K562 (cell line): ENCODE measurements around the gene OARD1. TPM values are rescaled to one million over a fixed set of nuclear protein-coding genes. Genes with fewer than 3 reads are reported as not detected.

Source experiments
- CREM ChIP-seq: IDR thresholded peaks from 2 replicates; pipeline ENCODE4 v1.6.1; 2014; ENCODE audit warnings: antibody characterized with exemption, low read depth
- ETS2 ChIP-seq: IDR thresholded peaks from 2 replicates; pipeline ENCODE4 v1.6.1; 2016; ENCODE audit warnings: borderline replicate concordance, missing genetic modification characterization, mild to moderate bottlenecking, moderate library complexity, missing compliant biosample characterization; ENCODE audit not compliant: poor library complexity, severe bottlenecking
- HLTF ChIP-seq: fragments of 450-650 bp; IDR thresholded peaks from 2 replicates; pipeline ENCODE4 v1.6.1; 2016
- MAZ ChIP-seq, 2 experiments: fragments of 450-650 bp in 1 of 2; sonication (generic) in 1 of 2; formaldehyde crosslinking; IDR thresholded peaks in 1 of 2; conservative IDR thresholded peaks in 1 of 2; 2 replicates each; pipeline versions ENCODE4 v1.4.0 to v1.5.0; 2020; ENCODE audit warnings: mild to moderate bottlenecking in 1 of 2, missing genetic modification reagents in 1 of 2
- MCM5 ChIP-seq: fragments of 450-650 bp; IDR thresholded peaks from 2 replicates; pipeline ENCODE4 v1.6.1; 2016; ENCODE audit warnings: low read depth
- NCOA6 ChIP-seq: fragments of 450-650 bp; IDR thresholded peaks from 2 replicates; pipeline ENCODE4 v1.6.1; 2017; ENCODE audit warnings: mild to moderate bottlenecking
- ZNF699 ChIP-seq: fragments of 250-450 bp; sonication (Bioruptor Pico); IDR thresholded peaks from 2 replicates; pipeline ENCODE4 v1.8.0; 2021; ENCODE audit warnings: mild to moderate bottlenecking, moderate library complexity; ENCODE audit not compliant: insufficient replicate concordance
- ZSCAN32 ChIP-seq: fragments of 450-650 bp; formaldehyde crosslinking; IDR thresholded peaks from 2 replicates; pipeline ENCODE4 v1.4.0; 2020; ENCODE audit warnings: mild to moderate bottlenecking, moderate library complexity
- polyA plus RNA-seq, 8 experiments: library from polyadenylated mRNA; depleted of rRNA in 4 of 8; stranded (reverse) in 5 of 8; unstranded in 3 of 8; fragments of >200 nt; fragmentation: Nextera tagmentation in 2 of 8; fragmentation: Illumina TruSeq in 1 of 8; extraction: Ambion mirVana in 2 of 8; extraction: Trizol in 1 of 8; gene quantifications; 2 replicates each; pipeline versions ENCODE4 v1.2.1 to v1.2.3, GENCODE V29; 2011 to 2014; ENCODE audit warnings: inconsistent platforms in 1 of 8, missing spikeins in 1 of 8
- total RNA-seq, 7 experiments: library from RNA; depleted of rRNA in 6 of 7; stranded (reverse); fragments of >200 nt in 6 of 7; fragmentation: Illumina TruSeq in 2 of 7; extraction: Trizol in 2 of 7; gene quantifications; 2 replicates each; pipeline versions ENCODE4 v1.2.1 to v1.2.3, GENCODE V29; 2011 to 2021; ENCODE audit warnings: low replicate concordance in 1 of 7
- TF ChIP-seq, protein P1 (sequence below): sonication (generic); formaldehyde crosslinking; IDR thresholded peaks from 2 replicates; pipeline ENCODE4 v1.8.0; 2023; ENCODE audit warnings: mild to moderate bottlenecking, missing genetic modification reagents
- TF ChIP-seq, protein P2 (sequence below), 2 experiments: fragments of 450-650 bp; IDR thresholded peaks; 2 replicates each; pipeline ENCODE4 v1.6.1; 2016; ENCODE audit warnings: mild to moderate bottlenecking in 2 of 2, borderline replicate concordance in 1 of 2, low read depth in 1 of 2, moderate library complexity in 1 of 2

The OARD1 gene
- total and polyA plus RNA-seq, 9 of the 15 experiments (the other 6 are each of a cell fraction or from before 2014, with no cell fraction given) = 43.4 to 88.3 (median 61.1) TPM

DNA sequence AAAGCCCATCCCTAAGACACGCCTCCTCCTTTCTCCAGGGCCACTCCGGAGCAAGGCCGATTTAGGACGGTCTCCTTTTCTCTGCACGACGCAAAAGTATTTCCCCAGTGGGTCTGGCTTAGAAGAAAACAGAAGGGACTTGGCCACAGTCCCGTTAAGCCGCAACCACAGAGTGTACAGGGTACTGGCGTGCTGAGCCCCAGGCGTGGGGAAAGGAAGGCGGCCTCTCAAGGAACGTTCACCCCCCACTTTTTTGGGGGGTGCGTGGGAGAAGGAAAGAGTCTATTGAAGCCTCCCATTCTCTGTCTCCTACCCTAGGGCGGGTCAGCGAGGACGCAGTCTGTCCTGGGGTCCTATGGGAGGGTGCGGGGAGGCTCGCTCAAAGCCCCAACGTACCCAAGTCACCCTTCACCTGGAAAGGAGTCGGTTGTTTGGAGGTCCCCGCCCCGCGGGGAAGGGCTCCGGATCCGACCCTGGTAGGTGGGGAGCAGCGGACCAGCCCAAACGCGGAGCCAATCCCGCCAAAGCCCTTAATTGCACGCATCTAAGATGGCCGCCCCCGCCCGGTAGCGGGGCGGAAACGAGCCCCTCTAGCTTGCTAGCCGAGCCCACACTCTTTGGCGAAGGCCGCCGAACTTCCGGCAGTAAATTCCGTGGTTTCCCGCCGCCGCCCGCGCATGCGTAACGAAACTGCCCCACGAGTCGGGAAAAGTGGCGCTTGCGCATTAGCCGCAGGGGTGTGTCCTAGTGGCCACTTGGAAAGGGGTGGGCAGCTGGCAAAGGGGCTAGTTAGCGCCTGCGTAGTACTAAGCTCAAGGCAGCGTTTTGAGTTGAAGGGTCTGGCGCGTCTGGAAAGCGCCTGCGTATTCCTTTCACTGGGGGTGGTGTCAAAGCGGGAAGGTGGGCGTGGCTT lies at the start of gene OARD1 (continued):
- TF ChIP-seq, protein P1, sequence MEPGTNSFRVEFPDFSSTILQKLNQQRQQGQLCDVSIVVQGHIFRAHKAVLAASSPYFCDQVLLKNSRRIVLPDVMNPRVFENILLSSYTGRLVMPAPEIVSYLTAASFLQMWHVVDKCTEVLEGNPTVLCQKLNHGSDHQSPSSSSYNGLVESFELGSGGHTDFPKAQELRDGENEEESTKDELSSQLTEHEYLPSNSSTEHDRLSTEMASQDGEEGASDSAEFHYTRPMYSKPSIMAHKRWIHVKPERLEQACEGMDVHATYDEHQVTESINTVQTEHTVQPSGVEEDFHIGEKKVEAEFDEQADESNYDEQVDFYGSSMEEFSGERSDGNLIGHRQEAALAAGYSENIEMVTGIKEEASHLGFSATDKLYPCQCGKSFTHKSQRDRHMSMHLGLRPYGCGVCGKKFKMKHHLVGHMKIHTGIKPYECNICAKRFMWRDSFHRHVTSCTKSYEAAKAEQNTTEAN (CRISPR knock-in tag) = no peak; the same call in 1 of the 2 replicates
- TF ChIP-seq MCM5 = no peak
- TF ChIP-seq CREM = peak; percentile 53; the same call in 1 of the 2 replicates
- no peak for TF ChIP-seq NCOA6
- no peak for TF ChIP-seq ZNF699
- TF ChIP-seq, protein P2, sequence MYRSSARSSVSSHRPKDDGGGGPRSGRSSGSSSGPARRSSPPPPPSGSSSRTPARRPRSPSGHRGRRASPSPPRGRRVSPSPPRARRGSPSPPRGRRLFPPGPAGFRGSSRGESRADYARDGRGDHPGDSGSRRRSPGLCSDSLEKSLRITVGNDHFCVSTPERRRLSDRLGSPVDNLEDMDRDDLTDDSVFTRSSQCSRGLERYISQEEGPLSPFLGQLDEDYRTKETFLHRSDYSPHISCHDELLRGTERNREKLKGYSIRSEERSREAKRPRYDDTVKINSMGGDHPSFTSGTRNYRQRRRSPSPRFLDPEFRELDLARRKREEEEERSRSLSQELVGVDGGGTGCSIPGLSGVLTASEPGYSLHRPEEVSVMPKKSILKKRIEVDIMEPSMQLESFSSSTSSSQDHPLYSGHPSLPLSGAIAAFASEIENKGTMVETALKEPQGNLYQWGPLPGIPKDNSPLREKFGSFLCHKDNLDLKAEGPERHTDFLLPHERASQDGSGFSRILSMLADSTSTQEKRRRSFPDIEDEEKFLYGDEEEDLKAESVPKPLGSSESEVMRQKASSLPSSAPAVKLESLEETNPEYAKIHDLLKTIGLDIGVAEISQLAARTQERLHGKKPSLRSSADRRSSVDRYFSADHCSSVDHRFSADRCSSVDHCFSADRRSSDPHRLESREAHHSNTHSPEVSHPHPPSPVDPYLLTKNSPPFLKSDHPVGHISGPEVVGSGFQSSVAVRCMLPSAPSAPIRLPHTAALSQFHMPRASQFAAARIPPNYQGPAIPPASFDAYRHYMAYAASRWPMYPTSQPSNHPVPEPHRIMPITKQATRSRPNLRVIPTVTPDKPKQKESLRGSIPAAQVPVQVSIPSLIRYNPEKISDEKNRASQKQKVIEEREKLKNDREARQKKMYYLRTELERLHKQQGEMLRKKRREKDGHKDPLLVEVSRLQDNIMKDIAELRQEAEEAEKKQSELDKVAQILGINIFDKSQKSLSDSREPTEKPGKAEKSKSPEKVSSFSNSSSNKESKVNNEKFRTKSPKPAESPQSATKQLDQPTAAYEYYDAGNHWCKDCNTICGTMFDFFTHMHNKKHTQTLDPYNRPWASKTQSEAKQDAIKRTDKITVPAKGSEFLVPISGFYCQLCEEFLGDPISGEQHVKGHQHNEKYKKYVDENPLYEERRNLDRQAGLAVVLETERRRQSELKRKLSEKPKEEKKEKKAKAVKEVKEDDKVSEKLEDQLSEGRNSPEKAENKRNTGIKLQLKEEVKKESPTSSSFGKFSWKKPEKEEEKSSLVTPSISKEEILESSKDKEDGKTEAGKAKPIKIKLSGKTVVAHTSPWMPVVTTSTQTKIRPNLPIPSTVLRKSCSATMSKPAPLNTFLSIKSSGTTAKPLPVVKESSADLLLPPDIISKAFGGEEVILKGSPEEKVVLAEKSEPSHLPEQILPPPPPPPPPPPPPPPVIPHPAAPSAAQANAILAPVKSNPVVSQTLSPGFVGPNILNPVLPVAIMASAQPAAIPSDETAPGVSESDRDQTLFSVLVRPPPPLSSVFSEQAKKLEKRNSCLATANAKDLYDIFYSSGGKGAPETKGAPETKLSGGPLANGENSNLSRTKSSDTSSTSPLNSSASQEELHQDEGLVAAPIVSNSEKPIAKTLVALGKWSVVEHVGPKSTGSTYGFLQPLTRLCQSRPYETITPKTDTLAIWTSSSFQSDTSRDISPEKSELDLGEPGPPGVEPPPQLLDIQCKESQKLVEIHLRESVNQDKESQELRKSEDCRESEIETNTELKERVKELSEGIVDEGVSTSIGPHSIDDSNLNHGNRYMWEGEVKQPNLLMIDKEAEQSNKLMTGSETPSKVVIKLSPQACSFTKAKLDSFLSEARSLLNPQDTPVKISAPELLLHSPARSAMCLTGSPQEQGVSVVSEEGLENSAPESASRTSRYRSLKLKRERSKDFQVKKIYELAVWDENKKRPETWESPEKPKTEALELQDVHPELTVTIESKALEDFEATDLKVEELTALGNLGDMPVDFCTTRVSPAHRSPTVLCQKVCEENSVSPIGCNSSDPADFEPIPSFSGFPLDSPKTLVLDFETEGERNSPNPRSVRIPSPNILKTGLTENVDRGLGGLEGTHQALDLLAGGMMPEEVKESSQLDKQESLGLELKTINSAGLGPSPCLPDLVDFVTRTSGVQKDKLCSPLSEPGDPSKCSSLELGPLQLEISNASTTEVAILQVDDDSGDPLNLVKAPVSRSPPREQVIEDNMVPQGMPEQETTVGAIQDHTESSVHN (IDR thresholded peaks at IDR 0.05; ENCODE audit: borderline replicate concordance in 1 of 2, low read depth in 1 of 2) = no peak
- no peak for TF ChIP-seq HLTF
- no peak for TF ChIP-seq ZSCAN32 (CRISPR knock-in tag)
- TF ChIP-seq ETS2 = no peak
- peak; percentile 21 to 80 for TF ChIP-seq MAZ (CRISPR knock-in tag; conservative IDR thresholded peaks at IDR 0.05 in 1 of 2, IDR thresholded peaks at IDR 0.05 in 1 of 2)
